ENCODE measurements around the gene SEC61B. TPM values are rescaled to one million over a fixed set of nuclear protein-coding genes. Genes with fewer than 3 reads are reported as not detected.

SEC61B gene
- total and polyA plus RNA-seq, 9 of the 15 experiments (the other 6 are each of a cell fraction or from before 2014, with no cell fraction given) = 57.8 to 262 (median 172) TPM

- TF ChIP-seq SIRT6 (IDR thresholded peaks at IDR 0.05; ENCODE audit: low read depth, low read length) (no peak), U2AF1 (optimal IDR thresholded peaks at IDR 0.05; ENCODE audit: low read depth, low read length) (no peak), USF2 (CRISPR knock-in tag; IDR thresholded peaks at IDR 0.05) (peak; percentile 56), NR2C2 (CRISPR knock-in tag; IDR thresholded peaks at IDR 0.05) (no peak), NR2C2 (tag; IDR thresholded peaks at IDR 0.05) (peak; percentile 69; the same call in 1 of the 2 replicates), BHLHE40 (IDR thresholded peaks at IDR 0.05; ENCODE audit: low read length) (peak; percentile 1; the same call in 1 of the 2 replicates), ZNF592 (IDR thresholded peaks at IDR 0.05) (peak; percentile 71; the same call in 1 of the 2 replicates), MAZ (CRISPR knock-in tag; conservative IDR thresholded peaks at IDR 0.05 in 1 of 2, IDR thresholded peaks at IDR 0.05 in 1 of 2) (0 out of 4 replicates have a peak, but pooled peaks of 1 of the 2 experiments have one; percentile 26), RBFOX2 (IDR thresholded peaks at IDR 0.05; ENCODE audit: low read depth, low read length) (peak; percentile 48; the same call in 1 of the 2 replicates), ZBTB1 (CRISPR knock-in tag; IDR thresholded peaks at IDR 0.05; ENCODE audit: borderline replicate concordance, low read depth) (no peak), BACH1 (tag; IDR thresholded peaks at IDR 0.05) (no peak), PKNOX1 (IDR thresholded peaks at IDR 0.05) (peak; percentile 68), CREBBP (IDR thresholded peaks at IDR 0.05; ENCODE audit: low read depth, low read length) (no peak)
- TF ChIP-seq, protein P1, sequence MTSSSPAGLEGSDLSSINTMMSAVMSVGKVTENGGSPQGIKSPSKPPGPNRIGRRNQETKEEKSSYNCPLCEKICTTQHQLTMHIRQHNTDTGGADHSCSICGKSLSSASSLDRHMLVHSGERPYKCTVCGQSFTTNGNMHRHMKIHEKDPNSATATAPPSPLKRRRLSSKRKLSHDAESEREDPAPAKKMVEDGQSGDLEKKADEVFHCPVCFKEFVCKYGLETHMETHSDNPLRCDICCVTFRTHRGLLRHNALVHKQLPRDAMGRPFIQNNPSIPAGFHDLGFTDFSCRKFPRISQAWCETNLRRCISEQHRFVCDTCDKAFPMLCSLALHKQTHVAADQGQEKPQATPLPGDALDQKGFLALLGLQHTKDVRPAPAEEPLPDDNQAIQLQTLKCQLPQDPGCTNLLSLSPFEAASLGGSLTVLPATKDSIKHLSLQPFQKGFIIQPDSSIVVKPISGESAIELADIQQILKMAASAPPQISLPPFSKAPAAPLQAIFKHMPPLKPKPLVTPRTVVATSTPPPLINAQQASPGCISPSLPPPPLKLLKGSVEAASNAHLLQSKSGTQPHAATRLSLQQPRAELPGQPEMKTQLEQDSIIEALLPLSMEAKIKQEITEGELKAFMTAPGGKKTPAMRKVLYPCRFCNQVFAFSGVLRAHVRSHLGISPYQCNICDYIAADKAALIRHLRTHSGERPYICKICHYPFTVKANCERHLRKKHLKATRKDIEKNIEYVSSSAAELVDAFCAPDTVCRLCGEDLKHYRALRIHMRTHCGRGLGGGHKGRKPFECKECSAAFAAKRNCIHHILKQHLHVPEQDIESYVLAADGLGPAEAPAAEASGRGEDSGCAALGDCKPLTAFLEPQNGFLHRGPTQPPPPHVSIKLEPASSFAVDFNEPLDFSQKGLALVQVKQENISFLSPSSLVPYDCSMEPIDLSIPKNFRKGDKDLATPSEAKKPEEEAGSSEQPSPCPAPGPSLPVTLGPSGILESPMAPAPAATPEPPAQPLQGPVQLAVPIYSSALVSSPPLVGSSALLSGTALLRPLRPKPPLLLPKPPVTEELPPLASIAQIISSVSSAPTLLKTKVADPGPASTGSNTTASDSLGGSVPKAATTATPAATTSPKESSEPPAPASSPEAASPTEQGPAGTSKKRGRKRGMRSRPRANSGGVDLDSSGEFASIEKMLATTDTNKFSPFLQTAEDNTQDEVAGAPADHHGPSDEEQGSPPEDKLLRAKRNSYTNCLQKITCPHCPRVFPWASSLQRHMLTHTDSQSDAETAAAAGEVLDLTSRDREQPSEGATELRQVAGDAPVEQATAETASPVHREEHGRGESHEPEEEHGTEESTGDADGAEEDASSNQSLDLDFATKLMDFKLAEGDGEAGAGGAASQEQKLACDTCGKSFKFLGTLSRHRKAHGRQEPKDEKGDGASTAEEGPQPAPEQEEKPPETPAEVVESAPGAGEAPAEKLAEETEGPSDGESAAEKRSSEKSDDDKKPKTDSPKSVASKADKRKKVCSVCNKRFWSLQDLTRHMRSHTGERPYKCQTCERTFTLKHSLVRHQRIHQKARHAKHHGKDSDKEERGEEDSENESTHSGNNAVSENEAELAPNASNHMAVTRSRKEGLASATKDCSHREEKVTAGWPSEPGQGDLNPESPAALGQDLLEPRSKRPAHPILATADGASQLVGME (CRISPR knock-in tag; IDR thresholded peaks at IDR 0.05) = no peak
Observed at GRCh38 chr9:99259231-99259918, 37.3 kb downstream of the SEC61B start (continued).
